ENCODE data around the gene ARPP21.

The ARPP21 gene

GRCh38 chr3:35658686-35659085, 19.4 kb downstream of the ARPP21 start:
- ChIA-PET POLR2A (no interaction called here), CTCF (no interaction called here)
- TF ChIP-seq FOXA1 (IDR thresholded peaks at IDR 0.05) (no peak), PKNOX1 (IDR thresholded peaks at IDR 0.05) (no peak), L3MBTL2 (conservative IDR thresholded peaks at IDR 0.05) (no peak), HDGF (IDR thresholded peaks at IDR 0.05; ENCODE audit: borderline replicate concordance) (no peak), BHLHE40 (IDR thresholded peaks at IDR 0.05; ENCODE audit: borderline replicate concordance) (no peak), SP1 (IDR thresholded peaks at IDR 0.05) (no peak), SUZ12 (IDR thresholded peaks at IDR 0.05) (no peak), FOXM1 (IDR thresholded peaks at IDR 0.05; ENCODE audit: borderline replicate concordance) (no peak), NFRKB (IDR thresholded peaks at IDR 0.05) (no peak), ELF4 (IDR thresholded peaks at IDR 0.05) (no peak), ZNF384 (IDR thresholded peaks at IDR 0.05) (no peak), ARNT (IDR thresholded peaks at IDR 0.05) (no peak), LEF1 (IDR thresholded peaks at IDR 0.05; ENCODE audit: borderline replicate concordance) (no peak), CTBP1 (IDR thresholded peaks at IDR 0.05; ENCODE audit: borderline replicate concordance) (no peak), FOXK2 (IDR thresholded peaks at IDR 0.05) (no peak), TARDBP (IDR thresholded peaks at IDR 0.05) (no peak)
- no peak for DNase-seq (ENCODE audit: extremely low spot score)

GRCh38 chr3:35659768-35660167, 20.4 kb downstream of the ARPP21 start:
- TF ChIP-seq ZNF384 (IDR thresholded peaks at IDR 0.05), result no peak
- TF ChIP-seq BHLHE40 (IDR thresholded peaks at IDR 0.05; ENCODE audit: borderline replicate concordance), result no peak
- no peak for TF ChIP-seq SP1 (IDR thresholded peaks at IDR 0.05)
- TF ChIP-seq ARNT (IDR thresholded peaks at IDR 0.05), result no peak
- TF ChIP-seq FOXK2 (IDR thresholded peaks at IDR 0.05), result no peak
- no peak for TF ChIP-seq SUZ12 (IDR thresholded peaks at IDR 0.05)
- TF ChIP-seq TARDBP (IDR thresholded peaks at IDR 0.05), result no peak
- TF ChIP-seq FOXM1 (IDR thresholded peaks at IDR 0.05; ENCODE audit: borderline replicate concordance), result no peak
- TF ChIP-seq ELF4 (IDR thresholded peaks at IDR 0.05), result no peak
- CTCF ChIA-PET, result no interaction called here
- POLR2A ChIA-PET, result no interaction called here
- DNase-seq (ENCODE audit: extremely low spot score), result no peak

- ChIA-PET POLR2A (no interaction called here), CTCF (no interaction called here)
- TF ChIP-seq TARDBP (IDR thresholded peaks at IDR 0.05) (no peak), ZNF384 (IDR thresholded peaks at IDR 0.05) (no peak), NFRKB (IDR thresholded peaks at IDR 0.05) (no peak), CTBP1 (IDR thresholded peaks at IDR 0.05; ENCODE audit: borderline replicate concordance) (no peak), FOXK2 (IDR thresholded peaks at IDR 0.05) (no peak), ELF4 (IDR thresholded peaks at IDR 0.05) (no peak), FOXA1 (IDR thresholded peaks at IDR 0.05) (no peak), ARNT (IDR thresholded peaks at IDR 0.05) (no peak), BHLHE40 (IDR thresholded peaks at IDR 0.05; ENCODE audit: borderline replicate concordance) (no peak), SP1 (IDR thresholded peaks at IDR 0.05) (no peak), FOXM1 (IDR thresholded peaks at IDR 0.05; ENCODE audit: borderline replicate concordance) (no peak), PKNOX1 (IDR thresholded peaks at IDR 0.05) (no peak), SUZ12 (IDR thresholded peaks at IDR 0.05) (no peak), L3MBTL2 (conservative IDR thresholded peaks at IDR 0.05) (no peak), LEF1 (IDR thresholded peaks at IDR 0.05; ENCODE audit: borderline replicate concordance) (no peak), HDGF (IDR thresholded peaks at IDR 0.05; ENCODE audit: borderline replicate concordance) (no peak)
- DNase-seq (ENCODE audit: extremely low spot score), result no peak
These were observed 24.1 kb downstream of the ARPP21 start for GRCh38 chr3:35663471-35663870.

GRCh38 chr3:35664460-35664919, 25.2 kb downstream of the ARPP21 start:
- CTCF ChIA-PET, result no interaction called here
- POLR2A ChIA-PET, result no interaction called here
- DNase-seq (ENCODE audit: extremely low spot score), result no peak
- no peak for TF ChIP-seq FOXM1 (IDR thresholded peaks at IDR 0.05; ENCODE audit: borderline replicate concordance)
- no peak for TF ChIP-seq ARNT (IDR thresholded peaks at IDR 0.05)
- TF ChIP-seq ZNF384 (IDR thresholded peaks at IDR 0.05), result no peak
- TF ChIP-seq SP1 (IDR thresholded peaks at IDR 0.05), result no peak
- TF ChIP-seq LEF1 (IDR thresholded peaks at IDR 0.05; ENCODE audit: borderline replicate concordance), result no peak
- no peak for TF ChIP-seq FOXK2 (IDR thresholded peaks at IDR 0.05)
- TF ChIP-seq L3MBTL2 (conservative IDR thresholded peaks at IDR 0.05), result no peak
- TF ChIP-seq NFRKB (IDR thresholded peaks at IDR 0.05), result no peak
- TF ChIP-seq PKNOX1 (IDR thresholded peaks at IDR 0.05), result no peak
- no peak for TF ChIP-seq HDGF (IDR thresholded peaks at IDR 0.05; ENCODE audit: borderline replicate concordance)
- TF ChIP-seq BHLHE40 (IDR thresholded peaks at IDR 0.05; ENCODE audit: borderline replicate concordance), result no peak
- TF ChIP-seq TARDBP (IDR thresholded peaks at IDR 0.05), result no peak

GRCh38 chr3:35665390-35666055, 26.2 kb downstream of the ARPP21 start:
- TF ChIP-seq ARNT (IDR thresholded peaks at IDR 0.05), result no peak
- no peak for TF ChIP-seq CTBP1 (IDR thresholded peaks at IDR 0.05; ENCODE audit: borderline replicate concordance)
- ChIA-PET POLR2A (no interaction called here), CTCF (no interaction called here)
- no peak for DNase-seq (ENCODE audit: extremely low spot score)

- no peak for DNase-seq (ENCODE audit: extremely low spot score)
- ChIA-PET CTCF (no interaction called here), POLR2A (no interaction called here)
- TF ChIP-seq ARNT (IDR thresholded peaks at IDR 0.05), result no peak
These were observed 27.6 kb downstream of the ARPP21 start for GRCh38 chr3:35666888-35667287.
